K562 (cell line): ENCODE measurements around the gene MYMK. TPM values are rescaled to one million over a fixed set of nuclear protein-coding genes. Genes with fewer than 3 reads are reported as not detected.

Experiments used
- ATAC-seq: fragments of 200-7000 bp; cut with Tn5 transposase; 3 replicates; pipeline ENCODE4 v1.9.1; 2020; ENCODE audit warnings: moderate library complexity
- BruUV-seq: library from RNA; stranded (reverse); fragments of 400-500 nt; replicated peaks from 2 replicates; lab custom pipeline; 2021; lab: Mats Ljungman, UMichigan
- CTCF ChIA-PET: fragments of 300-600 bp; formaldehyde crosslinking; extraction: SDS; loops from one replicate; lab custom pipeline; 2021; ENCODE audit warnings: low intra/inter-chr PET ratio; lab: Yijun Ruan, JAX
- POLR2A ChIA-PET: fragments of 300-600, 350-650 bp; sonication (Branson Sonifier 250); formaldehyde crosslinking; extraction: SDS; loops from one replicate; lab custom pipeline; 2021; ENCODE audit warnings: antibody characterized with exemption, inconsistent platforms; lab: Yijun Ruan, JAX
- DNase-seq, 4 experiments: peaks; one replicate each; pipeline versions ENCODE4 v3.0.0 to v3.0.0-alpha.2; 2011 to 2018; ENCODE audit warnings: low spot score in 3 of 4, mixed read lengths in 3 of 4; ENCODE audit errors: extremely low read depth in 1 of 4
- FAIRE-seq: peaks from 2 replicates; lab custom pipeline; 2011; peaks lifted over from hg19 to GRCh38; lab: Jason Lieb, UNC
- H2AFZ ChIP-seq: 2 replicates; pipeline ENCODE4 v1.6.0; 2011; ENCODE audit warnings: low read depth, low read length, control low read depth, inconsistent platforms
- H3K27ac ChIP-seq: fragments of 200-600 bp; 3 replicates; pipeline ENCODE4 v1.8.0; 2011; ENCODE audit warnings: low read depth, mild to moderate bottlenecking, control low read depth, inconsistent platforms, low read length, moderate library complexity, mixed read lengths; ENCODE audit errors: extremely low read depth
- H3K27me3 ChIP-seq, 2 experiments: fragments of 300-600 bp in 1 of 2; 2 replicates in 1 of 2; 3 replicates in 1 of 2; pipeline versions ENCODE4 v1.6.0 to v1.8.0; 2011; ENCODE audit warnings: inconsistent platforms in 2 of 2, low read length in 2 of 2, mild to moderate bottlenecking in 1 of 2, mixed read lengths in 1 of 2, moderate library complexity in 1 of 2; ENCODE audit not compliant: control insufficient read depth in 2 of 2, insufficient read depth in 2 of 2
- H3K36me3 ChIP-seq: fragments of 300-600 bp; 3 replicates; pipeline ENCODE4 v1.8.0; 2011; ENCODE audit warnings: mild to moderate bottlenecking, low read length, inconsistent platforms; ENCODE audit not compliant: control insufficient read depth, insufficient read depth
- H3K4me1 ChIP-seq, 2 experiments: fragments of 200-600 bp in 1 of 2; replicated peaks in 1 of 2; 2 replicates in 1 of 2; 3 replicates in 1 of 2; pipeline versions ENCODE4 v1.5.1 to v1.8.0; 2011; ENCODE audit warnings: inconsistent platforms in 2 of 2, low read length in 2 of 2, mild to moderate bottlenecking in 1 of 2, mixed read lengths in 1 of 2, moderate library complexity in 1 of 2; ENCODE audit not compliant: control insufficient read depth in 2 of 2, insufficient read depth in 2 of 2
- H3K4me2 ChIP-seq: 2 replicates; pipeline ENCODE4 v1.6.1; 2011; ENCODE audit warnings: low read length, control low read depth, inconsistent platforms, mixed read lengths; ENCODE audit not compliant: insufficient read depth
- H3K4me3 ChIP-seq: fragments of 200-600 bp; sonication (generic), shearing (Covaris generic); 2 replicates; pipeline ENCODE4 v1.5.1; 2016; ENCODE audit warnings: control low read depth, inconsistent platforms
- H3K79me2 ChIP-seq: fragments of 200-600 bp; 3 replicates; pipeline ENCODE4 v1.8.0; 2011; ENCODE audit warnings: low read length, inconsistent platforms; ENCODE audit not compliant: control insufficient read depth, insufficient read depth
- H3K9ac ChIP-seq, 2 experiments: 2 replicates each; pipeline versions ENCODE4 v1.6.0 to v1.6.1; 2011; ENCODE audit warnings: low read depth in 2 of 2, low read length in 2 of 2, control low read depth in 1 of 2, inconsistent platforms in 1 of 2, mild to moderate bottlenecking in 1 of 2, mixed read lengths in 1 of 2; ENCODE audit not compliant: insufficient read depth in 1 of 2
- H3K9me1 ChIP-seq: one replicate; pipeline ENCODE4 v1.6.0; 2011; ENCODE audit warnings: inconsistent platforms, mild to moderate bottlenecking, low read length, moderate library complexity; ENCODE audit not compliant: control insufficient read depth, insufficient read depth
- H3K9me3 ChIP-seq: replicated peaks from 2 replicates; pipeline ENCODE4 v1.5.1; 2011; ENCODE audit warnings: low read depth, low read length, inconsistent platforms; ENCODE audit not compliant: control insufficient read depth, insufficient read depth
- H4K20me1 ChIP-seq: replicated peaks from 2 replicates; pipeline ENCODE4 v1.6.1; 2011; ENCODE audit warnings: low read length, inconsistent platforms, mixed read lengths; ENCODE audit not compliant: control insufficient read depth, insufficient read depth
- BHLHE40 ChIP-seq: IDR thresholded peaks from 2 replicates; pipeline ENCODE4 v1.6.1; 2011; ENCODE audit warnings: low read length, improper control_type of control experiment
- CBFB ChIP-seq: sonication (generic); formaldehyde crosslinking; IDR thresholded peaks from 2 replicates; pipeline ENCODE4 v1.4.0; 2020; ENCODE audit warnings: mild to moderate bottlenecking, missing genetic modification reagents
- CEBPB ChIP-seq: fragments of 450-650 bp; IDR thresholded peaks from 2 replicates; pipeline ENCODE4 v1.6.1; 2016; ENCODE audit warnings: missing genetic modification characterization, missing compliant biosample characterization
- HNRNPK ChIP-seq: fragments of 200-400 bp; formaldehyde crosslinking; IDR thresholded peaks from one replicate; pipeline ENCODE4 v1.6.1; 2018; ENCODE audit warnings: mild to moderate bottlenecking, low read depth, low read length; ENCODE audit not compliant: poor library complexity, severe bottlenecking
- KDM4B ChIP-seq, 2 experiments: fragments of 450-650 bp in 1 of 2; sonication (generic) in 1 of 2; IDR thresholded peaks; 2 replicates each; pipeline ENCODE4 v1.6.1; 2016 to 2017; ENCODE audit warnings: borderline replicate concordance in 2 of 2, antibody characterized with exemption in 1 of 2, low read depth in 1 of 2, mild to moderate bottlenecking in 1 of 2
- MYNN ChIP-seq, 2 experiments: sonication (generic); formaldehyde crosslinking in 1 of 2; IDR thresholded peaks; 2 replicates each; pipeline versions ENCODE4 v1.5.0 to v1.6.1; 2016 to 2020; ENCODE audit warnings: antibody characterized with exemption in 1 of 2, missing genetic modification reagents in 1 of 2
- NFIC ChIP-seq: fragments of 450-650 bp; IDR thresholded peaks from 2 replicates; pipeline ENCODE4 v1.6.1; 2017; ENCODE audit warnings: mild to moderate bottlenecking, inconsistent platforms
- NR2C1 ChIP-seq, 2 experiments: fragments of 450-650 bp; IDR thresholded peaks; 2 replicates each; pipeline ENCODE4 v1.6.1; 2017; ENCODE audit warnings: mild to moderate bottlenecking in 2 of 2, antibody characterized with exemption in 1 of 2, inconsistent platforms in 1 of 2, missing compliant biosample characterization in 1 of 2, missing genetic modification characterization in 1 of 2
- POLR2AphosphoS2 ChIP-seq: IDR thresholded peaks from 2 replicates; pipeline ENCODE4 v1.6.1; 2012; ENCODE audit warnings: low read length, improper control_type of control experiment
- SMAD2 ChIP-seq: fragments of 150-350 bp; IDR thresholded peaks from 2 replicates; pipeline ENCODE4 v1.6.1; 2014; ENCODE audit warnings: low read depth, mild to moderate bottlenecking, low read length
- SMARCC2 ChIP-seq: fragments of 450-650 bp; IDR thresholded peaks from 2 replicates; pipeline ENCODE4 v1.6.1; 2017; ENCODE audit warnings: antibody characterized with exemption, moderate library complexity, mild to moderate bottlenecking, low read depth
- WGBS: fragments of 100-300 bp; shearing (Covaris generic); methylation state at CpG from one replicate; pipeline ENCODE4 v1.1.6; 2016; ENCODE audit warnings: low coverage, mixed read lengths; ENCODE audit not compliant: insufficient coverage; ENCODE audit errors: missing lambda C conversion rate; 5-methylcytosine and 5-hydroxymethylcytosine counted together
- in situ Hi-C: fragments of 300-500 bp; cut with MboI; formaldehyde crosslinking; loops from 4 replicates; pipeline ENCODE4 v1.15.0; 2018; ENCODE audit warnings: inconsistent platforms, mixed read lengths
- intact Hi-C: fragments of 100-400 bp; cut with micrococcal nuclease; formaldehyde crosslinking; loops from 2 replicates; pipeline ENCODE4 v1.14.2; 2022
- polyA plus RNA-seq, 8 experiments: library from polyadenylated mRNA; depleted of rRNA in 4 of 8; stranded (reverse) in 5 of 8; unstranded in 3 of 8; fragments of >200 nt; fragmentation: Nextera tagmentation in 2 of 8; fragmentation: Illumina TruSeq in 1 of 8; extraction: Ambion mirVana in 2 of 8; extraction: Trizol in 1 of 8; gene quantifications; 2 replicates each; pipeline versions ENCODE4 v1.2.1 to v1.2.3, GENCODE V29; 2011 to 2014; ENCODE audit warnings: inconsistent platforms in 1 of 8, missing spikeins in 1 of 8
- total RNA-seq, 7 experiments: library from RNA; depleted of rRNA in 6 of 7; stranded (reverse); fragments of >200 nt in 6 of 7; fragmentation: Illumina TruSeq in 2 of 7; extraction: Trizol in 2 of 7; gene quantifications; 2 replicates each; pipeline versions ENCODE4 v1.2.1 to v1.2.3, GENCODE V29; 2011 to 2021; ENCODE audit warnings: low replicate concordance in 1 of 7
- TF ChIP-seq, protein P1 (sequence below), 2 experiments: fragments of 450-650 bp in 1 of 2; sonication (generic) in 1 of 2; formaldehyde crosslinking in 1 of 2; IDR thresholded peaks in 1 of 2; conservative IDR thresholded peaks in 1 of 2; 2 replicates each; pipeline versions ENCODE4 v1.6.1 to v1.8.1; 2016 to 2023; ENCODE audit warnings: mild to moderate bottlenecking in 2 of 2, moderate library complexity in 2 of 2, inconsistent platforms in 1 of 2, missing genetic modification reagents in 1 of 2
- TF ChIP-seq, protein P2 (sequence below): sonication (generic); formaldehyde crosslinking; IDR thresholded peaks from 2 replicates; pipeline ENCODE4 v1.9.0; 2022; ENCODE audit warnings: mild to moderate bottlenecking, missing genetic modification reagents

MYMK gene
- total and polyA plus RNA-seq, 9 of the 15 experiments (the other 6 are each of a cell fraction or from before 2014, with no cell fraction given) = not detected

DNA sequence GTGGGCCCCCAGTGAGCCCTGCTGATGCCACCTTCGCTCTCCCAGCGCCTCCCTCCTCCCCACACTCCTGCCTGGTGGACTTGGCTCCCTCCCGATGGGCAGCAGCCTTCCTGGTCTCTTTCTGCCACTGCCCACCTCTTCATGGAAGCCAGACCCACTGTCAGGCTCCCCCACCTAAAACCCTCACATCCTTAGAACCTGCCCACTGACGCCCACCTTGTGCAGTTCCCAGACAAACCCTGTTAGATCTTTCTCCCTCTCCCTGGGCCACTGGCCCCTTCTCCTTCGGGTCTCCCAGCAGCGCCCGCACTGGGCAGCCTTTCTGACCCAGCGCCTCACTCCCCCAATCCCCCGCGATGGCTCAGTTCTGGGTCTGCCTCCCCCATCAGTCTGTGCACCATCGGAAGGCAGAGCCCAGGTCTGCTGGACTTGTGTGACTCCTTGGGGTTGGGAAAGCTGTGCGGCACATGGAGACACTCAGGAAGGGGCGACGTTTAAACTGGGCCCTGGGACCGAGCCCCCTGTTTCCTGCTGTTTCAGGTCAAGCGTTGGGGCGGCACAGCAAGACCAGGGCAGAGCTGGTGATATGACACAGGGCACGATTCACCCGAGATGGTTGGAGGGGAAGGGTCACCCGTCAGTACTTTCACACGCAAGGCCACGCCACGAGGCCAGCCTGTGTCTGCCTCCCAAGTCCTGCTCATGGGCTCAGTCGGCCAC is 17.4 kb downstream of the MYMK start (continued):
- no peak for TF ChIP-seq SMARCC2
- TF ChIP-seq POLR2AphosphoS2 = no peak
- no peak for TF ChIP-seq CEBPB (tag)
- TF ChIP-seq, protein P1, sequence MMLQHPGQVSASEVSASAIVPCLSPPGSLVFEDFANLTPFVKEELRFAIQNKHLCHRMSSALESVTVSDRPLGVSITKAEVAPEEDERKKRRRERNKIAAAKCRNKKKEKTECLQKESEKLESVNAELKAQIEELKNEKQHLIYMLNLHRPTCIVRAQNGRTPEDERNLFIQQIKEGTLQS (IDR thresholded peaks at IDR 0.05) = no peak
- TF ChIP-seq, protein P1 (CRISPR knock-in tag; conservative IDR thresholded peaks at IDR 0.05) = no peak

GRCh38 chr9:133506653-133507038 is 18.1 kb downstream of the MYMK start:
- H3K9me1 ChIP-seq = no peaks in the 10 kb centered on the region
- in situ Hi-C loops (no loop called here), intact Hi-C loops (no loop called here)
- no peaks in the 10 kb centered on the region; the same call in 1 of the 2 replicates for H3K9me3 ChIP-seq
- CTCF ChIA-PET = no interaction called here
- no peak overlapping the region for H3K4me3 ChIP-seq
- H3K79me2 ChIP-seq = no peaks in the 10 kb centered on the region
- FAIRE-seq = peak; percentile 83
- H3K4me2 ChIP-seq = no peak overlapping the region
- peaks cover 21 to 30% of the 10 kb centered on the region in 2 experiments for H3K4me1 ChIP-seq
- WGBS = 32% methylated on average over 18 of the region's 18 CpGs
- H3K9ac ChIP-seq = peak overlapping the region in 1 of 2 experiments; percentile 62; a peak in 2 of 4 replicates
- peaks cover 4% of the 10 kb centered on the region; the same call in 1 of the 2 replicates for H4K20me1 ChIP-seq
- no peak overlapping the region for H2AFZ ChIP-seq
- ATAC-seq = peak; percentile 82; the same call in 2 of the 3 replicates
- POLR2A ChIA-PET = interaction anchor here (0.6 to 1.5 kb wide), 3 partner anchors 11 to 23 kb away, joined by 3 to 9 read pairs (median 5); partner anchors contain the start of gene MYMK
- H3K27ac ChIP-seq = no peak overlapping the region
- BruUV-seq = no TSS peak
- peaks cover 3 to 21% of the 10 kb centered on the region in 2 experiments; a peak in 3 of 5 replicates for H3K27me3 ChIP-seq
- H3K36me3 ChIP-seq = no peaks in the 10 kb centered on the region
- peak in 1 of 4 experiments; percentile 69 for DNase-seq
- TF ChIP-seq KDM4B (IDR thresholded peaks at IDR 0.05; ENCODE audit: borderline replicate concordance in 2 of 2, low read depth in 1 of 2) (no peak), SMAD2 (no peak), BHLHE40 (peak; percentile 57), NR2C1 (IDR thresholded peaks at IDR 0.05) (no peak), NR2C1 (tag; IDR thresholded peaks at IDR 0.05) (peak; percentile 38; the same call in 1 of the 2 replicates), NFIC (peak; percentile 34), MYNN (IDR thresholded peaks at IDR 0.05) (0 out of 2 replicates have a peak, but pooled peaks have one; percentile 19), MYNN (CRISPR knock-in tag; IDR thresholded peaks at IDR 0.05) (no peak), CBFB (CRISPR knock-in tag) (no peak), HNRNPK (no peak)
- TF ChIP-seq, protein P2, sequence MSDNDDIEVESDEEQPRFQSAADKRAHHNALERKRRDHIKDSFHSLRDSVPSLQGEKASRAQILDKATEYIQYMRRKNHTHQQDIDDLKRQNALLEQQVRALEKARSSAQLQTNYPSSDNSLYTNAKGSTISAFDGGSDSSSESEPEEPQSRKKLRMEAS (CRISPR knock-in tag) = peak; percentile 59
